HG02885 (cell line): ENCODE results near the gene RFESD.
"Not testable (repeated sequence)": the region's sequence is repeated elsewhere in the genome, so short reads cannot be mapped to it uniquely, and the experiment has no call there.

Experiments
- ATAC-seq: cut with Tn5 transposase; IDR thresholded peaks from one replicate; pipeline ENCODE4 v1.9.1; 2021; ENCODE audit warnings: mild to moderate bottlenecking; ENCODE audit not compliant: unreplicated experiment, poor library complexity

RFESD gene

DNA sequence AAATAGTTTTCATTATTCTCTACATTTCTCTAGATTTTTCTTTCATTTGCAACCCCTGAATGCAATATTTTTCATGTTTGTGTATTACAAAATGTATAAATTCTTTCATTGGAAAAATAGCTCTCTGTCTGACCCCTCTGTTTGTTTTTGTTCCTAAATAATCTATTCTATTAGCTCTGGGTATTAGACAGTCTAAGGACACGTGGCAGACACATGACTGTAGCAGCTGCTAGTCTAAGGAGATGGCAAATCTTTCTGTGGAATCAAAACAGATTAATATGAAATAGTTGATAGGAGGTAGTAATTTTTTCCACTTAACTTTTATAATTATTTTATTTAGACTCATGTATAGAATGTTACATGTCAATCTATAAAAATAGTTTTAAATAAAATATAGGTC lies 57.6 kb downstream of the RFESD start:
- ATAC-seq, result no peak

DNA sequence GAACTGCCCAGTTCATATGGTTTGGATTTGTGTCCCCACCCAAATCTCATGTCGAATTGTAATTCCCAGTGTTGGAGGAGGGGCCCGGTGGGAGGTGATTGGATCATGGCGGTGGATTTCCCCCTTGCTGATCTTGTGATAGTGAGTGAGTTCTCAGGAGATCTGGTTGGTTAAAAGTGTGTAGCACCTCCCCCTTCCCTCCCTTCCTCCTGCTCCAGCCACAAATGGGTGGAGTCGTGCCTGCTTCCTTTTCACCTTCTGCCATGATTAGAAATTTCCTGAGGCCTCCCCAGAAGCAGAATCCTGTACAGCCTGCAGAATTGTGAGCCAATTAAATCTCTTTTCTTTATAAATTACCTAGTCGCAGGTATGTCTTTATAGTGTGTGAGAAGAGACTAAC lies 59.6 kb downstream of the RFESD start:
- not testable (repeated sequence) for ATAC-seq

DNA sequence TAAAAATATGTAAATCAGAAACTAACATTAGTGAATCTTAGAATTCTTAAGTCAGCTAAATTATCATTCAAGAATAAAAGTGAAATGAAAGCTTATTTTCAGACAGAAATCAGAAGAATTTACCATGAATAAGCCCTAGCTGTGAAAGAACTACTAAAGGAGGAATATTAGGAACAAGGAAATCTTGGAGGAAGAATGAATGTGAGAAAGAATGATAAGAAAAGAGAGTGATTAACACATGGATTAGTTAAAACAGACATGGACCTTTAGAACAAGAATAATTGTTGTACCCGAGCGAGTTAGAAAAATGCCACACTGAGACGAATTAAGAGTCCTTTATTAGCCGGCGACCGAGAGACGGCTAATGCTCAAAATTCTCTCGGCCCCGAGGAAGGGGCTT lies 60.5 kb downstream of the RFESD start:
- ATAC-seq, result no peak
